ENCODE results near the gene STX12.
"Not testable (repeated sequence)": the region's sequence is repeated elsewhere in the genome, so short reads cannot be mapped to it uniquely, and the experiment has no call there.

The STX12 gene

DNA sequence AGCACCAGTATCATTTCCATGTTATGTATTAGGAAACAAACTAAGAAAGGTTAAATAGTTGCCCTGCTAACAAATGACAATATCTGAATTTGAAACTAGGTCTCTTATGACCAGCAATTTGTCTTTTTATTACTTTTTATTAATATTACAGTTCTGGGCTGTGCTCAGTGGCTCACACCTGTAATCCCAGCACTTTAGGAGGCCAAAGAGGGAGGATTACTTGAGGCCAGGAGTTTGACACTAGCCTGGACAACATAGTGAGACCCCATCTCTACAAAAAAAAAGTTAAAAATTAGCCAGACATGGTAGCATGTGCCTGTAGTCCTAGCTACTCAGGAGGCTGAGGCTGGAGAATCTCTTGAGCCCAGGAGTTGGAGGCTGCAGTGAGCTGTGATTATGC is 3.3 kb downstream of the STX12 start:
- FAIRE-seq, result not testable (repeated sequence)

DNA sequence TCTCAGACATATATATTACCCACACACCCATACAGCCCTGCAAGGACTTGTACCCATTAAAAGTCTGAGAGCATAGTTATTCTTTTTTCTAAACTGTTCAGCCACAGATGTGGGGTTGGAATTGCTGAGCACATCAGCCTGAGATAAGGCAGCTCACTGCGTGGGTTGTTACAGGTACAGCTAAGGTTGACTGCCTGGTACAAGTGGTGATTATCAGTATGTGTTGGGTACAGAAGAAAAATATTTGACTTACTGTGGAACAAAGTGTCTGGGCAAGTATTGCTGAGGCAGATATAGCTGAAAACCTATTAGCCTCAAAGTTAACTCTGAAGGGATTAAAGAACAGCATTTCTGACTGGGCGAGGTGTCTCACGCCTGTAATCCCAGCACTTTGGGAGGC is 5.0 kb downstream of the STX12 start:
- FAIRE-seq, result no peak

DNA sequence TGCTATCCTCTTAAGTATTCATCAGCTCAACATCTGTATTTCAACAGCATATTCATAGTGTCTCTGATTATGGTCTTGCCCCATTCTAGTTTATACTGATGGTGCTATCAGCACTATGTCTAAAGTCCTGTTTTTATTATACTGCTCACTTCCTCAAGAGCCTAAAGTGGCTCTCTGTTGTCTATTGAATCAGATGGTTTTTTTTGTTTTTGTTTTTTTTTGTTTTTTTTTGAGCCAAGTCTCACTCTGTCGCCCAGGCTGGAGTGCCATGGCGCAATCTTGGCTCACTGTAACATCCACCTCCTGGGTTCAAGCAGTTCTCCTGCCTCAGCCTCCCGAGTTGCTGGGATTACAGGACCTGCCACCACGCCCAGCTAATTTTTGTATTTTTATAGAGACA is 6.1 kb downstream of the STX12 start:
- no peak for FAIRE-seq

DNA sequence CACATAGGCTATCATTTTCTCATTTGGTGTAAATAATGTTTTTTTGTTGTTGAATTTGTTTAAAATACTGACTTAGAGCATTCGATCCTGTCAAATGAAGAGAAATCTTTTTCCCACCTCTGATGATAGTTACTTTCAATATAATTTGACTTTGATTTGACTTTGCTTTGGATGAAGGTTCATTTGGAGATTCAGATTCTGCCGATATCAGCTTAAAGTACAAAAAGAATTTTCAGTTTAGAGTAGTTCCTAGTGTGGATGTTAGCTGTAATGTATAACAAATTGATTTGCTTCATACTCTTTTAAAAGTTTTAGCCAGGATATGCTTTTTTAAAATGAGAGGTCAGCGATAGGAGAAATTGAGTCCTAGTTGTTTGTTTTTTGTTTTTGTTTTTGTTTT is 9.9 kb downstream of the STX12 start:
- FAIRE-seq, result no peak

DNA sequence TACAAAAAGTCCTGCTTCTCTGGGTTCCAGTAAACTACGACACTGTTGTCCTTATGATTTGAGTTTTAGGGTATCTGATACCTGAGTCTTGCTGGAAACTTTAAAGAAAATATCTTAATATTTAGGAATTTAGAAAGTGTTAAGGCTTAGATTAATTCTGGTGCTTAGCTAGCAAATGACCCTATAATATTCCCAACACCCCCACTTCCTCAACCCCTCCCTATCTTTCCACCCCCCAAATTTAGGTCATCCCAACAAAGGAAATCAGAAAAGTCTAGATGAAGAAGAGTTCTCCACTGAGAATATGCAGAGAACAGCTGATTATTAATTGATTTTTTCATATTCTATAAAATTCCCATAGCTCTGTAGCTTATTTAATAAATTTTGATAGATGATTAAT is 11.7 kb downstream of the STX12 start:
- no peak for FAIRE-seq

DNA sequence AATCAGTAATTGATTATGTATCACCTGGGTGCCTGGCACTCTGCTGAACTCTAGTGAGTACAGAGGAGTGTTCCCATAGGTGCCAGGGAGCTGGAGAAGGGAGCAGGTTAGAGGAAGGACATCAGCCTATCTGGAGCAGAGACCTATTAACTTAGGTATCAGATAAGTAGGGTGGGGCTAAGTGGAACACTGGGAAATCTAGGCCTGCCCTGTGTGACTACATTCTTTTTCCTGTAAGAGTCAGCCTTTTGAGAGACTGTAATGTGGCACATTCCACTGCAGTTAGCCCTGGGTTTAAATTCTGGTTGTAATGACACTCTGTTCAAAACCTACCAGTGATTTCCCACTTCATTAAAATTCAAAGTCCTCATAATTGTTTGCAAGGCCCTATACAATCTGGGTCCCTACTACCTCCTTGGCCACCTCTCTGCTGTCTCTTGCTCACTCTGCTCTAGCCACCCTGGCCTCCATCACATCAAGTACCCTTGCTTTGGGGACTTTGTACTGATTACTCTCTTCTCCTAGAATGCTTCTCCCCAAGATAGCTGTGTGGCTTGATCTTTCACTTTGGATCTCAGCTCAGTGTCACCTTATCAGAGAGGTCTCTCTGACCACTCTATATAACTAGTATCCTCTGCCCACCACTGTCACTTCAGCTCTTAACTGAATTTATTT is 12.9 kb downstream of the STX12 start:
- FAIRE-seq, result no peak

DNA sequence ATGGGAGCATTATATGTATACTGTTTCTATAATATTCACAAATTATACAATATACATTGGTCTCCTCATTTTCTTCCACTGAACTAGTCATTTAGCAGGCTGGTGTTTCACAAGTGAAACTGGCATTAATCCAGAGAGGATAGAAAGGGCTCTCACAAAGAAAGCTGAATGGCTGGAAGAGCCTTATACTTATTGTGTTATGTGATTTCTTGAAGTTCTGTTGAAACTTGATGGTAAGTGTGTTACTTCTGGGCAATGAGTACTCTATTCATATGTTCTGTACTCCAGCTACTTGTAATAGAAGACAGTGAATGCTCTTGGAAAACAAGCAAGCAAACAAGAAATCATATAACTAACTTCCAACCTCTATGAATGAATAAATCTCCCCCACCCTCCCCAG is 14.9 kb downstream of the STX12 start:
- FAIRE-seq, result no peak

DNA sequence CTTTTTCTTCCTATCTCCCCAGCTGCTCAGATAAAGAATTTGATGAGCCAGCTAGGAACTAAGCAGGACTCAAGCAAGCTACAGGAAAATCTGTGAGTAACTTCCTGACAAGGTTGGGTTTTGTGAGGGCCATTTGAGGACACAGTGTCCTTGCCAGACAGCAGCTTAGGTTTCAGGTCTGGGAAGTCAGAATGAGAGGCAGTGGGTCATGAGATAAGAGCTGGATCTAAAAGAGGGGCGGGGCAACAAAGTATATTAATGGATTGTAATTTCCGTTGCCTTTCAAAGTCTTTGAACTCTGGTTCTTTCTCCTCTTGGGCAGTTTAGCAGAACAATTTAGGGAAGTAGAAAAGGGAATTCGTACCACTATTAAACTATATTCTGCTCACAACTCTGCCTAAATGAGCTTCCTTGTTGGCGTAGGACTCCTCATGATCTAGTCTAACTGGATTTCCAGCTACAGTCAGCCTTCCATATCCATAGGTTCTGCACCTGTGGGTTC is 16.6 kb downstream of the STX12 start:
- FAIRE-seq, result no peak

DNA sequence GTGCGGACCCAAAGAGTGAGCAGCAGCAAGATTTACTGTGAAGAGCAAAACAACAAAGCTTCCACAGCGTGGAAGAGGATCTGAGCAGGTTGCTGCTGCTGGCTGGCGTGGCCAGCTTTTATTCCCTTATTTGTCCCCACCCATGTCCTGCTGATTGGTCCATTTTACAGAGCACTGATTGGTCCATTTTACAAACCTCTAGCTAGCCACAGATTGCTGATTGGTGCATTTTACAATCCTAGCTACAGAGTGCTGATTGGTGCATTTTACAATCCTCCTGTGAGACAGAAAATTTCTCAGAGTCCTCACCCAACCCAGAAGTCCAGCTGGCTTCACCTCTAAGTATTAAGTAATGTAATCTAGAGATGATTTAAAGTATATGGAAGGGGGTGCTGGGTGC is 17.3 kb downstream of the STX12 start:
- FAIRE-seq, result not testable (repeated sequence)

DNA sequence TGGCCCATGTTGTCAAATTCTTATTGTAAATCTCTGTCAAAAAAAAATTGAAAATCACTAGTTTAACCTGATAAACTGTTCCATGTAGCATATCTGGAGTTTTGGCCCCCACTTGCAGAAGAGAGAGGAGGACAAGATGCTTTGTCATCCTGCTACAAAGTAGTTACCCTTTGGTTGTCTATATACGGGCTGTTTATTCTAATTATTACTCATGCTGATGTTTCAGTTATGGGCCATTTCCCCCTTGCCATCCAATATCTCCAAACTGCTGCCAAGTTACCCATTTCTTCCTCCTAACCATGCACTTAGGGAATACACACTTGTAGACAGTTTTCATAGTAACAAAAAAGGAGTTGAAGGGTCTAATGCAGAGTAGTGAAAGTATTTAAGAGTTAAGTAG is 22.6 kb downstream of the STX12 start:
- no peak for FAIRE-seq

DNA sequence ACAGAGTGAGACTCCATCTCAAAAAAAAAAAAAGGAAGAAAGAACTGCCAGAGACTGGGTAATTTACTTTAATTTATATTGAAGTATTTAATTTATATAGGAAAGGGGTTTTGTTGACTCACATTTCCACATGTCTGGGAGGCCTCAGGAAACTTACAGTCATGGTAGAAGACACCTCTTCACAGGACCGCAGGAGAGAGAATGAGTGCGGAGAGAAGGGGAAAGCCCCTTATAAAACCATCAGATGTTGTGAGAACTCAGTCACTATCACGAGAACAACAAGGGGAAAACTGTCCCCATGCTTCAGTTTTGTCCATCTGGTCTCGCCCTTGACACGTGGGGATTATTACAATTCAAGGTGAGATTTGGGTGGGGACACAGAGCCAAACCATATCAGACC is 31.8 kb downstream of the STX12 start:
- FAIRE-seq, result no peak

DNA sequence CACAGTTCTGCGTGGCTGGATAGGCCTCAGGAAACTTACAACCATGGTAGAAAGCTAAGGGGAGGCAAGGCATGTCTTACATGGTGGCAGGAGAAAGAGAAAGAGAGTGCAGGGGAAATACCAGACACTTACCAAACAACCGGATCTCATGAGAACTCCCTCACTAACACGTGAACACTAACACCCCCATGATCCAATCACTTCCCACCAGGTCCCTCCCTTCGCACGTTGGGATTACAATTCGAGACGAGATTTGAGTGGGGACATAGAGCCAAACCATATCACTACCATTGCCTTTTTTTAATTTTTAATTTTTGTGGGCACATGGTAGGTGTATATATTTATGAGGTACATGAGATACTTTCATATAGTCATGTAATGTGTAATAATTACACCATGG is 33.7 kb downstream of the STX12 start:
- FAIRE-seq, result no peak

DNA sequence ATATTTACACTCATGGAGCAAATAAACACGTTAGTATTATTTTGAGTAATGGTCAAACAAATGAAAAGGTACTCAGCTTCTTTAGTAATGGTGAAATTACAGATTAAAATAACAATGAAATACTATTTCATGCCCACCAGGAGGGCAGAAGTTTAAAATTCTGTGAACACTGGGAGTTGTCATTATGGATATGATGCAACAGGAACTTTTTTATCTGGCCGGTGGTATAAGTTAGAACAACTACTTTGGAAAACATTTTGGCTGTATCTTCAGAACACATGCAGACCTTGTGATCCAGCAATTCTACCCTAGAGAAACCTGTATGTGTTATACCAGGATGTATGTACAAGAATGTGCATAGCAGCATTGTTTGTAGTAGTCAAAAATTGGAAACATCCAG is 34.4 kb downstream of the STX12 start:
- no peak for FAIRE-seq

DNA sequence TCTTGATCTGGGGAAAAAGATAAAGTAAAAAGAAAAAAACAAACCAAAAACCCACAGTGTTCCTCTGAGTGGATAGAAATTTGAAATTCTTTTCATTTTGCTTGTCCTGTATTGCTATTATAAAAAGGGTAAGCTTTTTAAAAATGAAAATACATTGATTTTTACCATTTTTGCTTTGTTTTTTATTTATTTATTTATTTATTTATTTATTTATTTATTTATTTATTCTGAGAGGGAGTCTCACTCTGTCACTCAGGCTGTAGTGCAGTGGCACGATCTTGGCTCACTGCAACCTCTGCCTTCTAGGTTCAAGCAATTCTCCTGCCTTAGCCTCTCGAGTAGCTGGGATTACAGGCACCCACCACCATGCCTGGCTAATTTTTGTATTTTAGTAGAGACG is 35.1 kb downstream of the STX12 start:
- FAIRE-seq, result not testable (repeated sequence)

DNA sequence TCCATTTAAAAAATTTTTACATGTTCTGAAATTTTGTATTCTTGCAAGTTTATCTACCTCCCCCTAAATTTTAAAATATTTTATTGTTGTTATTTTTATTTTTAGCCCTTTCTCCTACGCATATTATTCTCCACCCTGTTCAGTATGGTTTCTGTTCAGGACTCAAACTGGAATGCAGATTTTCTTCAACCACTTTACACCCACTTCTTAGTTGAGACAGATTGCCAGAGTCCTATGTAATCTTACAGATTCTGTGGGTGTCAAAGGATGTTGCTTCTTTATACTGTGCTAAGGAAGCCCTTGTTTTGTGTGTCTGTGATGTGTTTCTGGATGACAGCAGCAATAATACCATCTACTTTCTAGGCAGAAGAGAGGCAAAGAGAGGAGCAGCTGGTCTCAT is 36.9 kb downstream of the STX12 start:
- FAIRE-seq, result no peak

DNA sequence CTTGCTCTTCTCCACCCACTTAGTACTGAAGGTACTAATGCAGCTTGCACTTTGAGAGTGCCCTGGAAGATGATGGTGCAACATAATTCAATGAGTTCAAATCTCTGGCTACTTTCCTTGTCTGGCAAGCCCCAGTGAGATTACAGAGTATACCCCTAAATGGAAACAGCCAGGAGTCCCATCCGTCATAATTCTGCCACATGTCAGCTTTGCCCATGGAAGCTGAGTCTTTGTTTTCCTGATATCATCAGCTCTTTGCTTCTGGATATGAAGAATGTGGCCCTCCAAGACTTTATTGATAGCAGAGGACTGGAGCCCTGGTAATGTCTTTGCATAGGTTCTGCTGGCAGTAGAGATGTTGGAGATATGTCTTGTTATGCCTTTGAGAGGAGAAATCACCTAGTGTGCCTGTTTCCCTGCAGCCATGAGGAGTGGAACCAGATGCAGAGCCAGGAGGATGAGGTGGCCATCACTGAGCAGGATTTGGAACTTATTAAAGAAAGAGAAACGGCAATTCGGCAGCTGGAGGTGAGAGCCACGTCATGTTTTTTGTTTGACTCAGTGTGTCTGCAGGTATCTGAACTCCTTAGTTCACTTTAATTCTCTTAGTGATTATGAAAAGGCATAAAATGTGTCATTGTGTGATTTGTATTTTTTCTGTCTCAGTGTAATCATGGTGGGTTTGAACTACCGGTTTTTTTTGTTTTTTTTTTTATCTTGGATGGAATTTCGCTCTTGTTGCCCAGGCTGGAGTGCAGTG is 38.9 kb downstream of the STX12 start:
- no peak for FAIRE-seq

DNA sequence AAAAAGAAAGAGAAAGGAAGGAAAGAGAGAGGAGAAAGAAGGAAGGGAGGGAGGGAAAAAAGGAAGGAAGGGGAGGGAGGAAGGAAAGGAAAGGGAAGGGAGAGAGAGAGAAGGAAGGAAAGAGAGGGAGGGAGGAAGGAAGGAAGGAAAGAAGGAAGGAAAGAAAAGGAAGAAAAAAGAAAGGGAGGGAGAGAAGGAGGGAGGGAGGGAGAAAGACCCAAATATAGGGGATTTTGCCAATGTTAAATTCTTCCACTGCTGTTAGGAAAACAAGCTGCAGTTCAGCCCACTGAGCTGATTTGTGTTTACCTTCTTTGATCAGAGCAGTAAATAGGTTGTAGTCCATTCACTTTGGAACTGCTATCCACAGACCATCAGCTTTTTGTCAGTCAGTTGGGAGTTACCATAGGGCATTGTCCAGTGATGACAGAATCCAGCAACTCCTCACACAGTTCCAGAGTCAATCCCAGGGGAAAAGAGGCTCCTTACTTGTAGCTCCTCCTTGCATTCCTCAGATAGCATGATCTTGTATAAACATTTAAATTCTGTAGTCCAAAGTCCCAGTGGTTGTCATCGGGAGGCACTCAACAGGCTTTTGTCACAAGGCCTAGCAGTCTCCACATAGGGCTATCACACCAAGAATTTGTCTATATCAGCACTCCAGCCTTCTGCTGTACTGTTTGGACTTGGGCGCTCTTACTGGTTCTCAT is 44.1 kb downstream of the STX12 start:
- FAIRE-seq, result no peak

DNA sequence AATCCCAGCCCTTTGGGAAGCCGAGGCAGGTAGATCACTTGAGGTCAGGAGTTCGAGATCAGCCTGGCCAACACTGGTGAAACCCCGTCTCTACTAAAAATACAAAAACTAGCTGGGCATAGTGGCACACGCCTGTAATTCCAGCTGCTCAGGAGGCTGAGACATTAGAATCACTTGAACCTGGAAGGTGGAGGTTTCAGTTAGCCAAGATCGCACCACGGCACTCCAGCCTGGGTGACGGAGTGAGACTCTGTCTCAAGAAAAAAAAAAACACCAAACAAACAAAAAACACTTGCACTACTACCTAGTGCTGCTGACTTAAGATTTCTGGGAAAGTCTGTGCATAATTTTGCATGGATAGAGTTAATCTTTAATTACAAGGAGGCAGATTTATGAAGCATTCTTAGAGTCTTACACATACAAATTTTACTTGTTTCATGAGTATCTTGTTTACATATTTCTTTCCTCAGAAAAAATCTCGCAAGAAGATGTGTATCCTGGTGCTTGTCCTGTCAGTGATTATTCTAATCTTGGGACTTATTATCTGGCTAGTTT is 48.8 kb downstream of the STX12 start:
- FAIRE-seq, result no peak

DNA sequence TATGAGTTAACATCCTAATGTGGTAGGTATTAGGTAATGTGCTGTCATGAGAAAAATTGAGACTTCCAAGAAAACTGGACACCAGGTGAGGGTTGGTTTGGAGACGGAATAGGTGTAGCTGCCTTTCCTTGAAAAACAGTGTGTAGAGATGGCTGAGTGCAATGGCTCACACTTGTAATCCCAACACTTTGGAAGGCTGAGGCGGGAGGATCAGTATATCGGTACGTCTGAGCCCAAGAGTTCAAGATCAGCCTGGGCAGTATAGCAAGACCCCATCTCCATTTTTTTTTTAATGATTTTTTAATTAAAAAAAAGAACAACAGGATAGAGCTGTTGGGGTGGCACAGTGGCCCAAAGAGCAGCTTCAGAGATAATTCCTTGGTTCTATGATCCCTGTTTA is 50.8 kb downstream of the STX12 start:
- FAIRE-seq, result no peak

DNA sequence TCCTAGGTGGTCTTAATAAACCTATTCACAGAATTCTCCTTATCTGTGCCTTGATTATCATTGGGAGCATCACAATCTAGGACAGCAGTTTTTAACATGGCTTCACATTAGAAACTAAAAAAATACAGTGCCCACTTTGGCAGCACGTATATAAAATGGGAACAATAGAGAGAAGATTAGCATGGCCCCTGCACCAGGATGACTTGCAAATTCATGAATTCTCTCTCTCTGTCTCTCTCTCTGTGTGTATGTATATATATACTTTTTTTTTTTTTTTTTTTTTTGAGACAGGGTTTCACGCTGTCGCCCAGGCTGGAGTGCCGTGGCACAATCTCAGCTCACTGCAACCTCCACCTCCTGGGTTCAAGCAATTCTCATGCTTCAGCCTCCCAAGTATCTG is 51.4 kb downstream of the STX12 start:
- FAIRE-seq, result no peak

DNA sequence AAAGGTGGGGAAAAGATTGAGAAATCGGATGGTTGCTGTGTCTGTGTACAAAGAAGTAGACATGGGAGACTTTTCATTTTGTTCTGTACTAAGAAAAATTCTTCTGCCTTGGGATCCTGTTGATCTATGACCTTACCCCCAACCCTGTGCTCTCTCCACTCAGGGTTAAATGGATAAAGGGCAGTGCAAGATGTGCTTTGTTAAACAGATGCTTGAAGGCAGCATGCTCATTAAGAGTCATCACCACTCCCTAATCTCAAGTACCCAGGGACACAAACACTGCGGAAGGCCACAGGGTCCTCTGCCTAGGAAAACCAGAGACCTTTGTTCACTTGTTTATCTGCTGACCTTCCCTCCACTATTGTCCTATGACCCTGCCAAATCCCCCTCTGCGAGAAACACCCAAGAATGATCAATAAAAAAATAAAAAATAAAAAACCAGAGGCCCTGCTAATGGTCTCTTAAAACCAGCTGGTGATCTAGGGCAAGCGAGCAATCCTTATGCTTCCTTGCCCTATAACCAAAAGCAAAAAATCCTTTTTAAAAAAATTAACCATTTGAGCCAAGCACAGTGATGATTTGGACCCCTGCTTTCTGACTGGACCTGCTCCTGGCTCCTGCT is 56.4 kb downstream of the STX12 start:
- FAIRE-seq, result not testable (repeated sequence)

DNA sequence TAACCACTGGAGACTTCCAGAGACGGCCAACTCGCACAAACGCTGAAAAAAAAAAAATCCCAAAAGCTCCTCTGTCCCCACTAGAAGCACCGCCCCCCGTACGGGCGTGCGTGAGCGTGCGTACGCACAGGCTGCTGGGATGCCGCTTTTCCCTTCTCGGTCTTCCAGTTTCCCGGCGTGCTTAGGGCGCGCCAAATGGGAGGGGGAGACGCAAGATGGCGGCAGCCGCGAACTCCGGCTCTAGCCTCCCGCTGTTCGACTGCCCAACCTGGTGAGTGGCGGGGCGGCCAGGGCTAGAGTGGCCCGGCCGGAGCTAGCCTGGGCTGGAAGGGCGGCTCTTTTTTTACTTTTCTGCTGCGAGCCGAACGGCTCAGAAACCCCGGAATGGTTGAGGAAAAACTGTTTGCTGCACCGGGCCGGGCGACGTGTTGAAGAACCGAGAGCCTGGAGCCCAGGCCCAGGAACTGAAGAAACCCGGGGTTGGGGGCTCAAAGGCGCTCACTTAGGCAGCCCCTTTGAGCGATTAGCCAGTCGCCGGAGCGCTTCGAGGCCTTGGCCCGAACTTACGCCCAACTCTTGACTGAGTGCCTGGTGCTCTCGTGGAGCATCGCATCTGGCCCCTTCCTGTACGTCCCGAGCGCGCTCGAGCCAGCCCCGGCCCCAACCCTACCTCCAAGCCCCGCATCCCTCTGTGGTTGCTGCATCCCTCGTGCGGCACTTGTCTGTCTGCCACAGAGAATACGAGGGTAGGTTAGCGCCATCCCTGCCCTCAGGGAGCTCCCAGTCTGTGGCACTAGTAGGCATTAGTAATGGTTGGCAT is 57.8 kb downstream of the STX12 start, which contains the start of gene PPP1R8:
Gene PPP1R8, plus strand, starts transcription at position 162 of the 820 bp plus-strand sequence. Its CDS starts 54 bp downstream, at position 216.
- peak; percentile 92 for FAIRE-seq
